Naive thymus-derived CD8-positive, alpha-beta T cell (primary cell): Measurements from ENCODE around the gene LRRC4B. TPM values are rescaled to one million over a fixed set of nuclear protein-coding genes. Genes with fewer than 3 reads are reported as not detected.
"Not testable (repeated sequence)": the region's sequence is repeated elsewhere in the genome, so short reads cannot be mapped to it uniquely, and the experiment has no call there.

Experiments used
- ATAC-seq, 2 donors: fragments of 150-1000 bp; cut with Tn5 transposase in 1 of 2; sonication (Bioruptor Pico), chemical (Tn5 transposase) in 1 of 2; 1 replicate in 1 of 2; 2 replicates in 1 of 2; pipeline ENCODE4 v1.10.0; 2021; ENCODE audit warnings: mild to moderate bottlenecking in 2 of 2, moderate library complexity in 2 of 2
- POLR2A ChIA-PET: fragments of 350-600 bp; sonication (Branson Sonifier 250); formaldehyde crosslinking; loops from one replicate; lab custom pipeline; 2021; ENCODE audit warnings: antibody characterized with exemption; lab: Charles Lee
- DNase-seq, 10 donors: peaks; one replicate each; pipeline versions ENCODE4 v3.0.0 to v3.0.0-alpha.2; 2020 to 2022
- H3K27ac Mint-ChIP-seq, 10 donors: one replicate each; pipeline ENCODE4 v1.8.0; 2020 to 2022; ENCODE audit warnings: mild to moderate bottlenecking in 10 of 10, mixed read lengths in 10 of 10, moderate library complexity in 4 of 10, inconsistent platforms in 1 of 10
- H3K27me3 Mint-ChIP-seq, 5 donors: one replicate each; pipeline ENCODE4 v1.8.0; 2021 to 2022; ENCODE audit warnings: mixed read lengths in 5 of 5
- H3K36me3 Mint-ChIP-seq, 3 donors: one replicate each; pipeline ENCODE4 v1.8.0; 2020 to 2022; ENCODE audit warnings: mixed read lengths in 3 of 3, mild to moderate bottlenecking in 2 of 3, inconsistent platforms in 1 of 3
- H3K4me1 Mint-ChIP-seq, 4 donors: one replicate each; pipeline ENCODE4 v1.8.0; 2021 to 2022; ENCODE audit warnings: mixed read lengths in 4 of 4
- H3K4me3 Mint-ChIP-seq, 10 donors: one replicate each; pipeline ENCODE4 v1.8.0; 2020 to 2022; ENCODE audit warnings: mild to moderate bottlenecking in 10 of 10, mixed read lengths in 10 of 10, moderate library complexity in 6 of 10, inconsistent platforms in 1 of 10
- H3K9me3 Mint-ChIP-seq, 9 donors: one replicate each; pipeline ENCODE4 v1.8.0; 2020 to 2022; ENCODE audit warnings: mixed read lengths in 9 of 9, mild to moderate bottlenecking in 3 of 9, inconsistent platforms in 1 of 9, moderate library complexity in 1 of 9
- polyA plus RNA-seq, 3 donors: library from polyadenylated mRNA; unstranded; fragments of 300-500 nt; fragmentation: Illumina TruSeq; gene quantifications; one replicate each; pipeline ENCODE4 v1.2.3, GENCODE V29; 2021
- total RNA-seq, 8 experiments: library from RNA in 2 of 8; stranded (reverse) in 2 of 8; gene quantifications; one replicate each; pipeline ENCODE4 v1.2.3 and lab custom pipeline; 2021 to 2026

Gene LRRC4B
- total and polyA plus RNA-seq, 5 experiments from 2014 or later: not detected

DNA sequence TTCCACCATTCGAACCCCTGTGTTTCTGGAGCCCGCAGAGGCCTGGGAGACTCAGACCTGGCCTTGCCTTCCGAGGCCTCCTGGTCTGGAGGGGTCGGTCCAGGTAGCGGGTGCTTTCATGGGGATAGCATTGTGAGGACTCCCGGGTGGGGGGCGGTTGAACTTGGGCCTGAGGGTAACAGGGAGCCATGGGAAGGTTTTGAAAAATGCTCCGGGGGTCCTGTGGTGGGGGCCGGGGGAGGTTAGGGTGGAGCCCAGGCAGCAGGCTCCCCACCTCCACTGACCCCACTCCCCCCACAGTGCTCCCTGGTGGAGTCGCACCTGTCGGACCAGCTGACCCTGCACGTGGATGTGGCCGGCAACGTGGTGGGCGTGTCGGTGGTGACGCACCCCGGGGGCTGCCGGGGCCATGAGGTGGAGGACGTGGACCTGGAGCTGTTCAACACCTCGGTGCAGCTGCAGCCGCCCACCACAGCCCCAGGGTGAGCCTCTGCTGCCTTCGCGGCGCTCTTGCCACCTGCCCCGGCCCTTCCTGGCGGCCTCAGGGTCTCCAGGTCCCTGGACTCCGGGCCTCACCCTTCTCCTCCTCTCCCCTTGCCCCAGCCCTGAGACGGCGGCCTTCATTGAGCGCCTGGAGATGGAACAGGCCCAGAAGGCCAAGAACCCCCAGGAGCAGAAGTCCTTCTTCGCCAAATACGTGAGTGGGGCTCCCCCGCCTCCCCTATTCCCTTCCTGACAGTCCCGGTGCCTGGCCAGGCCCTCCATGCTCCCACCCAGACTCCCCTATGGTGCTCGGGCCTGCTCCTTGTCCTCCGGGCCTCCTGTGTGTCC is 87.7 kb downstream of the LRRC4B start:
- H3K27me3 Mint-ChIP-seq: peaks cover 0 to 2% (median 0%) of the 10 kb centered on the region in 5 donors
- ATAC-seq (no peak), DNase-seq (no peak)
- peaks cover 22 to 37% (median 30%) of the 10 kb centered on the region in 4 donors for H3K4me1 Mint-ChIP-seq
- H3K27ac Mint-ChIP-seq: peak overlapping the region in 4 of 10 donors; percentile 25 to 84 (median 71)
- POLR2A ChIA-PET: no interaction called here
- H3K36me3 Mint-ChIP-seq: peaks cover 0 to 44% (median 3%) of the 10 kb centered on the region in 3 donors
- no peaks in the 10 kb centered on the region for H3K9me3 Mint-ChIP-seq
- no peak overlapping the region for H3K4me3 Mint-ChIP-seq

DNA sequence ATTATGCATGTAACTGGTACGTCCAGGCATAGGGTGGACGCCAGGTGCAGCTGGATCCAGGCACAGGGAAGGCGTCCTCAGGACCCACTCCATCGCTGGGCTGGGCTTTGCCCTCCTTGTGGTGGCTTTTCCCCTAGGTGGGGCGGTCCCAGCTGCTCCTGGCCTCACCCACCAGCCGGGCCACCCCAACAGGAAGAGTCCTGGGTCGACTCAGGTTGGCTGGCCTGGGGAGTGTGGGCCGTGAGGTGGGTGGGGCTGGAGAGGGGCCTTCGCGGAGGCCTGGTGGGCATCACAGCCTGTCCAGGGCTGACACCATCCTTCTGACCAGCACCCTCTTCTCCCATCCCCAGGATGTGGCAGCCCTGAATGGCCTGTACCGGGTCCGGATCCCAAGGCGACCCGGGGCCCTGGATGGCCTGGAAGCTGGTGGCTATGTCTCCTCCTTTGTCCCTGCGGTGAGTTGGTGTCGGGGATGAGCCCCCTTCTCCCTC is 88.4 kb downstream of the LRRC4B start:
- Mint-ChIP-seq H3K4me3 (no peak overlapping the region), H3K27me3 (peaks cover 0 to 2% (median 0%) of the 10 kb centered on the region in 5 donors), H3K4me1 (peaks cover 22 to 38% (median 29%) of the 10 kb centered on the region in 4 donors), H3K27ac (peak overlapping the region in 3 of 10 donors; percentile 25 to 90 (median 62)), H3K9me3 (no peaks in the 10 kb centered on the region), H3K36me3 (peaks cover 0 to 44% (median 3%) of the 10 kb centered on the region in 3 donors)
- no peak for ATAC-seq
- no peak for DNase-seq
- POLR2A ChIA-PET: interaction anchor here (1.2 to 1.6 kb wide), 3 partner anchors 96 to 122 kb away, joined by 4 to 6 read pairs (median 4); partner anchors contain the start of gene NR1H2

DNA sequence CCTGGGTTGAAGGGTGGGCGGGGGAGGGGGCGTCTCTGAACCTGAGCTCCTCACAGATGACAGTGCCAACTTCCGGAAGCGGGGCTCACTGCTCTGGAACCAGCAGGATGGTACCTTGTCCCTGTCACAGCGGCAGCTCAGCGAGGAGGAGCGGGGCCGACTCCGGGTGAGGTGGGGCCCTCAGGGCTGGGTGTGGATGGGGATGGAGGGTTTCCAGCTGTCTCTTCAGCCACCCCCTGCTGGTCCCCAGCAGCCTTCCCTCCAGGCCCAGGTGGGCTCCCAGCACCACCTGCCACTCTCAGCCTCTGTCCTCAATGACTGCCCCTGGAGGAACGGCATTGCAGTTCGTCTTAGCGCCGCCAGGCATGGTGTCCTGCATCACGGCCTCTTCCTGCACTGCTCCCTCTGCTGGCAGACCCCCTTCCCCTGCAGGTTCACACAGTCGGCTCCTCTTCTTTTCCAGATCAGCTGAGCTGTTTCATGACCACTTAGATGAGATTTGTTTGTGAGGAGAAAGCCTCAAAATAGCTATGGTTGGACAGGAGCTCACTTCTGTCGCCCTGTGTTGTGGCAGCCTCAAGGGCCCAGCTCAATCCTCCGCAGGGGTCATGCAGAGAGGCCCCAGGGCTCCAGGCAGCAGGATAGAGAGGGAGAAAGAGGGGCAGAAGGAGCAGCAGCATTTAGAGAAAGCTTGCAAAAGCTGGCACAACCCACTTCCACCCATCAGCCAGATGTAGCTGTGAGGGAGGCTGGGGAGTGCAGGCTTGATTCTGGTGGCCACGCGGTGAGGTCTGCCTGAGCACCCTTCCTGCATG is 89.1 kb downstream of the LRRC4B start:
- peak overlapping the region in 8 of 10 donors; percentile 24 to 72 (median 42) for H3K4me3 Mint-ChIP-seq
- H3K27me3 Mint-ChIP-seq: peaks cover 0 to 2% (median 0%) of the 10 kb centered on the region in 5 donors
- POLR2A ChIA-PET: interaction anchor here (1.2 to 1.6 kb wide), 3 partner anchors 96 to 121 kb away, joined by 4 to 6 read pairs (median 4); partner anchors contain the start of gene NR1H2
- DNase-seq: peak in 2 of 10 donors; percentile 13 to 23
- ATAC-seq: no peak
- H3K27ac Mint-ChIP-seq: peak overlapping the region in 6 of 10 donors; percentile 7 to 90 (median 40)
- H3K36me3 Mint-ChIP-seq: peaks cover 0 to 39% (median 3%) of the 10 kb centered on the region in 3 donors
- peaks cover 22 to 38% (median 29%) of the 10 kb centered on the region in 4 donors for H3K4me1 Mint-ChIP-seq
- no peaks in the 10 kb centered on the region for H3K9me3 Mint-ChIP-seq

DNA sequence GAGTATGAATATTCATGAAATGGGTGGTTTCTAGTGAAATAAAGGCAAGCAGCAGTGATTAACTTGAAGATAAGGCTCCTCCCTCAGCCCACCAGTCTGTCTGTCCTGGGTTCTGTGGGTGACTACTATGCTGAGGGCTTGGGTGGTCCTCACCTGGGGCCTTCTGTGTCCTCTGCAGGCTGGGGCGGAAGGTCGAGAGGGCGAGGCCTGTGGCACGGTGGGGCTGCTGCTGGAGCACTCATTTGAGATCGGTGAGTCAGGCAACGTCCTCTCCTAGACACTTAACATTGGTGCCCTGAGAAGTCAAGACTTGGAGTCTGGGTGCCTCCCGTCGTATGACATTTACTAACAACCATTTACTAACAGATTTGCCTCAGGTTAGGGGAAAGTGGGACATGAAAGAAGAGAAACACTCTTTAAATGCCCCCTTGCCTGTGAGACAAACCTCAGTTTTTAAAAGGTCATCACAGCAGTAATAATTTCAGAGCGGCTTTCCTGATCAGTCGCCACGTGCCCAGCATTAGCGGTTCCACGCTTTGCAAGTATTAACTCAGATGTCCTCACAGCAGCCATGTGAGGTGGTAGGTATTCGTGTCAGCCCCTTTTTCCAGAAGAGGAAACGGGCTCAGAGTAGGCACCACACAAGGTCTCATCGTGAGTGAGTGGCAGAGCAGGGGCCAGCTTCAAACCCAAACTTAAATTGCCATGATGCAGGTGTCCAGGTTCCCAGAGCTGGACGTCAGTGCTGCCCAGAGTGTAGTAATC is 90.3 kb downstream of the LRRC4B start:
- peak overlapping the region; percentile 92 to 100 (median 96) for H3K4me3 Mint-ChIP-seq
- H3K36me3 Mint-ChIP-seq: peaks cover 0 to 29% (median 0%) of the 10 kb centered on the region in 3 donors
- DNase-seq (no peak), ATAC-seq (no peak)
- POLR2A ChIA-PET: no interaction called here
- peaks cover 0 to 2% (median 0%) of the 10 kb centered on the region in 5 donors for H3K27me3 Mint-ChIP-seq
- peak overlapping the region; percentile 59 to 99 (median 98) for H3K27ac Mint-ChIP-seq
- H3K9me3 Mint-ChIP-seq: no peaks in the 10 kb centered on the region
- H3K4me1 Mint-ChIP-seq: peaks cover 22 to 38% (median 29%) of the 10 kb centered on the region in 4 donors

GRCh38 chr19:50476907-50477238 is 91.4 kb downstream of the LRRC4B start:
- Mint-ChIP-seq H3K36me3 (peaks cover 0 to 21% (median 0%) of the 10 kb centered on the region in 3 donors), H3K27ac (peak overlapping the region; percentile 92 to 99 (median 98)), H3K9me3 (no peaks in the 10 kb centered on the region), H3K27me3 (peaks cover 0 to 2% (median 0%) of the 10 kb centered on the region in 5 donors), H3K4me1 (peaks cover 22 to 38% (median 29%) of the 10 kb centered on the region in 4 donors), H3K4me3 (peak overlapping the region; percentile 92 to 100 (median 96))
- POLR2A ChIA-PET: interaction anchor here (0.5 to 2.3 kb wide), 5 partner anchors 8 to 119 kb away, joined by 3 to 9 read pairs (median 4); partner anchors contain the start of gene JOSD2
- DNase-seq (no peak), ATAC-seq (no peak)

- Mint-ChIP-seq H3K4me3 (peak within 1 kb of the TSS; percentile 92 to 100 (median 96)), H3K4me1 (peaks cover 22 to 38% (median 29%) of the 10 kb centered on the region in 4 donors), H3K9me3 (no peaks in the 10 kb centered on the region), H3K27ac (peak within 1 kb of the TSS; percentile 92 to 99 (median 98)), H3K36me3 (peaks cover 0 to 19% (median 0%) of the 10 kb centered on the region in 3 donors), H3K27me3 (peaks cover 0 to 2% (median 0%) of the 10 kb centered on the region in 5 donors)
- ATAC-seq (peak; percentile 92 to 94), DNase-seq (peak; percentile 86 to 98 (median 94))
- POLR2A ChIA-PET: interaction anchor here (0.5 to 2.3 kb wide), 4 partner anchors 9 to 119 kb away, joined by 3 to 9 read pairs (median 4); partner anchors contain the start of gene JOSD2
These were observed 91.9 kb downstream of the LRRC4B start, which contains the start of the genes EMC10 and GARIN5A for GRCh38 chr19:50476224-50476906. TSS of gene EMC10 (plus strand) at chr19:50476507. CDS start at chr19:50476545, 38 bp downstream. TSS of gene GARIN5A (minus strand) at chr19:50476848. CDS start at chr19:50476388, 460 bp downstream.

DNA sequence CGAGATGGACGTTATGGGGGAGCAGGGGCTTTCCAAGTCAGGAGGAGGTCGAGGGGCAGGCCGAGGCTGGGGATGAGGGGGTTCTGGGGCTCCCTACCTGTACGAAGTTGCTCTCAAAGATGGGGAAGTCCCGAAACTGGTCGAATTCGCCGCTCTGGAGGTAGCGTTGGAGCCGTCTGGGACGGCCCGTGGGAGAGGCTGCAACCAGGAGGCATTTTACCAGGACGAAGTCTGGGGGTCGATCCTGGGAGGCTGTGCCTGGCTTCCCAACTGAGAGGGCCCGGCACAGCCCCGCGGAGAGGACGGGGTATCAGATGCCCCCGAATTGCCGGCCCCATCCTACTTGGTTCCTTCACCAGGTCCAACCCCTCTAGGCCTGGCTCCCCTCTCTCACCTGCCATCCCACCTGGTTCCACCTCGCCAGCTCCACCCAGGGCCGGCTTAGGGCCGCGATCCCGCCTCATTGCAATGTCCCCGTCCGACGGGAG is 92.5 kb downstream of the LRRC4B start:
- H3K27ac Mint-ChIP-seq: peak overlapping the region; percentile 92 to 99 (median 98)
- peaks cover 22 to 34% (median 26%) of the 10 kb centered on the region in 4 donors for H3K4me1 Mint-ChIP-seq
- POLR2A ChIA-PET: interaction anchor here (1.3 to 2.3 kb wide), 2 partner anchors 10 to 35 kb away, joined by 4 to 9 read pairs; partner anchors contain the start of gene JOSD2
- peak in 1 of 10 donors; percentile 14 for DNase-seq
- H3K4me3 Mint-ChIP-seq: peak overlapping the region; percentile 92 to 100 (median 96)
- H3K9me3 Mint-ChIP-seq: no peaks in the 10 kb centered on the region
- peaks cover 0 to 2% (median 0%) of the 10 kb centered on the region in 5 donors for H3K27me3 Mint-ChIP-seq
- peak in 1 of 2 donors; percentile 41 for ATAC-seq
- H3K36me3 Mint-ChIP-seq: peaks cover 0 to 13% (median 0%) of the 10 kb centered on the region in 3 donors

DNA sequence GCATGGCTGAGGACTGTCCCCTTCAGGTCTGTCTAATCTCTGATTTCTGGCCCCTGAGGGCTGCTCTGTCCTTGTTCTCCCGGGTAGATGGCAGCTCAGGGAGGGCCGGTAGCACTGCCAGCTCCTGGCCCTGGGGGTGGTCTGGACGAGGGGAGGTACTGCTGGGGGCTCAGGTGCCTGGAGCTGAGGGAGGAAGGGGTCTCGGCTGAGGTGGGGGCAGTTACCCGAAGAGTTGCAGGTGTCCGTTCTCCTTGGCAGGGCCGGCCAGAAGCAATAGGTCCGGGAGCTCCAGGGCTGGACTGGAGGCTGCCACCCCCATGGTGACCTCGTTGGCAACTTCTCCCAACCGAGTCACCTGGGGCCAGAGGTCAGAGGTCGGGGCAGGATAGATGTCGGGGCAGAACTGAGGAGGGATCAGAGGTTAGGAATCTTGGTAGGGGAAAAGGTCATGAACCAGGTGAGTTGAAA is 93.1 kb downstream of the LRRC4B start:
- H3K27ac Mint-ChIP-seq: peak overlapping the region; percentile 56 to 99 (median 92)
- peaks cover 22 to 34% (median 26%) of the 10 kb centered on the region in 4 donors for H3K4me1 Mint-ChIP-seq
- peaks cover 0 to 2% (median 0%) of the 10 kb centered on the region in 5 donors for H3K27me3 Mint-ChIP-seq
- H3K9me3 Mint-ChIP-seq: no peaks in the 10 kb centered on the region
- H3K36me3 Mint-ChIP-seq: peaks cover 0 to 12% (median 0%) of the 10 kb centered on the region in 3 donors
- no peak for DNase-seq
- H3K4me3 Mint-ChIP-seq: peak overlapping the region; percentile 45 to 100 (median 82)
- POLR2A ChIA-PET: interaction anchor here (0.6 to 2.3 kb wide), 2 partner anchors 36 to 133 kb away, joined by 7 to 9 read pairs; partner anchors contain the start of gene JOSD2
- no peak for ATAC-seq

DNA sequence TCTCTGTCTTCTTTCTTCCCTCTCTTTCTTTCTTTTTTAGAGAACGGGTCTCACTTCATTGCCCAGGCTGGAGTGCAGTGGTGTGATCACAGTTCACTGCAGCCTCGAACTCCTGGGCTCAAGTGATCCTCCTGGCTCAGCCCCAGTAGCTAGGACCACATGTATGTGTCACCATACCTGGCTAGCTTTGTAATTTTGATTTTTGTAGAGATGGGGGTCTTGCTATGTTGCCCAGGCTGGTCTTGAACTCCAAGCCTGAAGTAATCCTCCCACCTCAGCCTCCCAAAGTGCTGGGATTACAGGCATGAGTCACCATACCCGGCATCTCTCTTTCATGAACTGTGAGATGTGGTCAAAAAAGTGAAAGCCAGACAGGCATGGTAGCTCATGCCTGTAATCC is 94.9 kb downstream of the LRRC4B start:
- H3K36me3 Mint-ChIP-seq, H3K9me3 Mint-ChIP-seq, ATAC-seq, POLR2A ChIA-PET, H3K4me3 Mint-ChIP-seq, DNase-seq: not testable (repeated sequence)
- Mint-ChIP-seq H3K27ac (peak overlapping the region in 2 of 10 donors; percentile 0 to 63), H3K4me1 (peaks cover 18 to 26% (median 19%) of the 10 kb centered on the region in 4 donors), H3K27me3 (peaks cover 0 to 12% (median 4%) of the 10 kb centered on the region in 5 donors)

DNA sequence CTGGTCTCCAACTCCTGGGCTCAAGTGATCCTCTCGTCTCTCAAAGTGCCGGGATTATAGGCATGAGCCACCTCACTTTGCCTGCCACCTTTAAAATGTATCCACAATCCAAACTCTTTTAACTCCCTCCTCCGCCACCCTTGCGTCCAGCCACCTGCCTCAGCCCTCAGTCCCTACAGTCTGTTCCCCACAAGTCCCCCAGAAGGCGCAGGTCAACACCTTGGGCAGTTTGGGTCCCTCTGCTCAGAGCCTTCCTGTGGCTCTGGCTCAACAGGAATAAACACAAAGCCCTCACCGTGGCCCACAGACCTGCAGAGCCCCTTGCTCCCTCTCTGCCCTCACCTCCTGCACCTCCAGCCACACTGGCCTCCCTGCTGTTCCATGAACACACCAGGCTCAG is 99.4 kb downstream of the LRRC4B start:
- Mint-ChIP-seq H3K4me1 (no peaks in the 10 kb centered on the region), H3K36me3 (no peaks in the 10 kb centered on the region), H3K27me3 (peaks cover 0 to 27% (median 6%) of the 10 kb centered on the region in 5 donors), H3K9me3 (no peaks in the 10 kb centered on the region), H3K4me3 (no peak overlapping the region), H3K27ac (peak overlapping the region in 1 of 10 donors; percentile 8)
- POLR2A ChIA-PET: no interaction called here
- DNase-seq (no peak), ATAC-seq (no peak)
